Sigmoid colon (tissue), 4 donors: ENCODE data around the gene OVCA2.

Experiments
- EP300 ChIP-seq, 4 donors: sonication (generic); formaldehyde crosslinking; IDR thresholded peaks; one replicate each; pipeline ENCODE4 v1.6.1; 2017; ENCODE audit warnings: antibody characterized with exemption in 4 of 4
- POLR2A ChIP-seq, 2 donors: fragments of 450-650 bp; IDR thresholded peaks; one replicate each; pipeline ENCODE4 v1.6.1; 2016; ENCODE audit warnings: antibody characterized with exemption in 2 of 2, mild to moderate bottlenecking in 2 of 2, moderate library complexity in 2 of 2
- POLR2AphosphoS5 ChIP-seq, 4 donors: sonication (generic); formaldehyde crosslinking; IDR thresholded peaks; one replicate each; pipeline ENCODE4 v1.6.1; 2017; ENCODE audit warnings: antibody characterized with exemption in 4 of 4
- TF ChIP-seq, protein P1 (sequence below), 4 experiments: fragments of 450-650 bp in 3 of 4; fragments of 200-600 bp in 1 of 4; IDR thresholded peaks; one replicate each; pipeline ENCODE4 v1.5.1; 2016 to 2019; ENCODE audit warnings: antibody characterized with exemption in 4 of 4, mild to moderate bottlenecking in 3 of 4, moderate library complexity in 2 of 4

DNA sequence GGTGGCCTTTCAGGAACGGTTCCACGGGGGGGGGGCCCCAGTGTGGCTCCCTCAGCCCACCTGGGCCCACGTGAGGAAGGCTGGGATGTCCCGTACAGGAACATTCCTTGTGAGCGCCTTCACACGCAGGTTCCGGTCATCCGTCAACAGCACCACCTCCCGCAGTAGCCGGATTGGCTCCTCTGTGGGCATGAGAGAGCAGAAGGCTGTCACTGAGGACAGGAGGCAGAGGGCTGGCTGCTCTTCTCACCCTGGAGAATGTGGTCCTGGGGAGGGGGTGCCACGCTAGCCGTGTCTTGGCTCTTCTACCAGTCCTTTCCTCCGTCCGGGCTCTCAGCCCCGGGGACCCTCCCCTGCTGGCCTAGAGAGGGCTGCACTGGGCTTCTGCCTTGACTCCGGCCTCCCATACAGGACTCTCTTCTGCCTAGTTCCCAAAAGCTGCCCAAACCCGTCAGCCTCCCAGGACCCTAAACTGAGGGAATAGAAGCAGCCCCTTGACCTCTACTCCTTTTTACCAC lies 19.7 kb downstream of the OVCA2 start:
- TF ChIP-seq, protein P1, sequence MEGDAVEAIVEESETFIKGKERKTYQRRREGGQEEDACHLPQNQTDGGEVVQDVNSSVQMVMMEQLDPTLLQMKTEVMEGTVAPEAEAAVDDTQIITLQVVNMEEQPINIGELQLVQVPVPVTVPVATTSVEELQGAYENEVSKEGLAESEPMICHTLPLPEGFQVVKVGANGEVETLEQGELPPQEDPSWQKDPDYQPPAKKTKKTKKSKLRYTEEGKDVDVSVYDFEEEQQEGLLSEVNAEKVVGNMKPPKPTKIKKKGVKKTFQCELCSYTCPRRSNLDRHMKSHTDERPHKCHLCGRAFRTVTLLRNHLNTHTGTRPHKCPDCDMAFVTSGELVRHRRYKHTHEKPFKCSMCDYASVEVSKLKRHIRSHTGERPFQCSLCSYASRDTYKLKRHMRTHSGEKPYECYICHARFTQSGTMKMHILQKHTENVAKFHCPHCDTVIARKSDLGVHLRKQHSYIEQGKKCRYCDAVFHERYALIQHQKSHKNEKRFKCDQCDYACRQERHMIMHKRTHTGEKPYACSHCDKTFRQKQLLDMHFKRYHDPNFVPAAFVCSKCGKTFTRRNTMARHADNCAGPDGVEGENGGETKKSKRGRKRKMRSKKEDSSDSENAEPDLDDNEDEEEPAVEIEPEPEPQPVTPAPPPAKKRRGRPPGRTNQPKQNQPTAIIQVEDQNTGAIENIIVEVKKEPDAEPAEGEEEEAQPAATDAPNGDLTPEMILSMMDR (IDR thresholded peaks at IDR 0.05) = no peak
- TF ChIP-seq POLR2A (IDR thresholded peaks at IDR 0.05) (no peak), POLR2AphosphoS5 (IDR thresholded peaks at IDR 0.05) (peak in 1 of 4 donors; percentile 36), EP300 (IDR thresholded peaks at IDR 0.05) (no peak)
